ENCODE measurements around the gene ATP2A3. TPM values are rescaled to one million over a fixed set of nuclear protein-coding genes. Genes with fewer than 3 reads are reported as not detected.
A peak's percentile ranks its signal among the peaks of the same experiment; 100 is the strongest.

ATP2A3 gene
- total RNA-seq, 1 experiment from 2014 or later: 8.2 TPM

GRCh38 chr17:3907483-3908216 is 56.6 kb downstream of the ATP2A3 start:
- BruUV-seq (replicated peaks): no TSS peak
- no peaks in the 10 kb centered on the region for H3K36me3 ChIP-seq (ENCODE audit: control insufficient read depth, insufficient read depth, low read length)
- peak in 1 of 2 experiments; percentile 30 for TF ChIP-seq CTCF (IDR thresholded peaks at IDR 0.05; ENCODE audit: insufficient read depth in 1 of 2, low read depth in 1 of 2, low read length in 1 of 2, severe bottlenecking in 1 of 2, unreplicated experiment in 1 of 2)
- Mint-ChIP-seq H3K4me1 (ENCODE audit: low read depth, unreplicated experiment) (no peaks in the 10 kb centered on the region), H3K4me3 (ENCODE audit: unreplicated experiment) (no peak overlapping the region), H3K27ac (ENCODE audit: unreplicated experiment) (no peak overlapping the region), H3K36me3 (ENCODE audit: insufficient read depth, unreplicated experiment) (no peaks in the 10 kb centered on the region), H3K9me3 (ENCODE audit: unreplicated experiment) (no peaks in the 10 kb centered on the region), H3K27me3 (ENCODE audit: insufficient read depth, unreplicated experiment) (no peaks in the 10 kb centered on the region)
- H3K27me3 ChIP-seq (replicated peaks; ENCODE audit: control insufficient read depth, insufficient read depth, low read length): no peaks in the 10 kb centered on the region
- ChIA-PET CTCF (interaction anchor here (0.7 kb wide), 1 partner anchor 42 kb away, joined by 3 read pairs; no protein-coding TSS in a partner anchor), POLR2A (no interaction called here)
- DNase-seq: peak in 1 of 2 experiments; percentile 6
- intact Hi-C loops (cut with micrococcal nuclease; ENCODE audit: unreplicated experiment): no loop called here
- no peaks in the 10 kb centered on the region for H3K9me3 ChIP-seq
- H3K4me1 ChIP-seq: no peaks in the 10 kb centered on the region
- no peak overlapping the region for H3K4me3 ChIP-seq (ENCODE audit: low read depth, low read length)

- TF ChIP-seq CTCF (IDR thresholded peaks at IDR 0.05; ENCODE audit: insufficient read depth in 1 of 2, low read depth in 1 of 2, low read length in 1 of 2, severe bottlenecking in 1 of 2, unreplicated experiment in 1 of 2): no peak
- Histone ChIP-seq H3K4me3 (ENCODE audit: low read depth, low read length) (no peak overlapping the region), H3K27me3 (replicated peaks; ENCODE audit: control insufficient read depth, insufficient read depth, low read length) (no peaks in the 10 kb centered on the region), H3K36me3 (ENCODE audit: control insufficient read depth, insufficient read depth, low read length) (no peaks in the 10 kb centered on the region), H3K9me3 (no peaks in the 10 kb centered on the region), H3K4me1 (no peaks in the 10 kb centered on the region)
- Mint-ChIP-seq H3K4me3 (ENCODE audit: unreplicated experiment) (no peak overlapping the region), H3K4me1 (ENCODE audit: low read depth, unreplicated experiment) (no peaks in the 10 kb centered on the region), H3K27me3 (ENCODE audit: insufficient read depth, unreplicated experiment) (no peaks in the 10 kb centered on the region), H3K27ac (ENCODE audit: unreplicated experiment) (no peak overlapping the region), H3K36me3 (ENCODE audit: insufficient read depth, unreplicated experiment) (no peaks in the 10 kb centered on the region), H3K9me3 (ENCODE audit: unreplicated experiment) (no peaks in the 10 kb centered on the region)
- no peak for DNase-seq
- ChIA-PET POLR2A (no interaction called here), CTCF (interaction anchor here (0.7 kb wide), 1 partner anchor 41 kb away, joined by 3 read pairs; no protein-coding TSS in a partner anchor)
- no TSS peak for BruUV-seq (replicated peaks)
- intact Hi-C loops (cut with micrococcal nuclease; ENCODE audit: unreplicated experiment): no loop called here
Observed at GRCh38 chr17:3906881-3907280, 57.4 kb downstream of the ATP2A3 start.

GRCh38 chr17:3905017-3905520 is 59.2 kb downstream of the ATP2A3 start:
- H3K27ac Mint-ChIP-seq (ENCODE audit: unreplicated experiment): no peak overlapping the region

More at GRCh38 chr17:3905017-3905520, 59.2 kb downstream of the ATP2A3 start:
- no peak for DNase-seq
- POLR2A ChIA-PET: no interaction called here
- TF ChIP-seq CTCF (IDR thresholded peaks at IDR 0.05; ENCODE audit: insufficient read depth in 1 of 2, low read depth in 1 of 2, low read length in 1 of 2, severe bottlenecking in 1 of 2, unreplicated experiment in 1 of 2): no peak
- intact Hi-C loops (cut with micrococcal nuclease; ENCODE audit: unreplicated experiment): no loop called here
- no peak overlapping the region for H3K4me3 ChIP-seq (ENCODE audit: low read depth, low read length)
- no peaks in the 10 kb centered on the region for H3K4me1 ChIP-seq
- BruUV-seq (replicated peaks): no TSS peak
- Mint-ChIP-seq H3K9me3 (ENCODE audit: unreplicated experiment) (no peaks in the 10 kb centered on the region), H3K4me1 (ENCODE audit: low read depth, unreplicated experiment) (no peaks in the 10 kb centered on the region), H3K4me3 (ENCODE audit: unreplicated experiment) (no peak overlapping the region), H3K36me3 (ENCODE audit: insufficient read depth, unreplicated experiment) (no peaks in the 10 kb centered on the region), H3K27me3 (ENCODE audit: insufficient read depth, unreplicated experiment) (no peaks in the 10 kb centered on the region)
- no peaks in the 10 kb centered on the region for H3K27me3 ChIP-seq (replicated peaks; ENCODE audit: control insufficient read depth, insufficient read depth, low read length)
- no peaks in the 10 kb centered on the region for H3K9me3 ChIP-seq
- CTCF ChIA-PET: no interaction called here
- no peaks in the 10 kb centered on the region for H3K36me3 ChIP-seq (ENCODE audit: control insufficient read depth, insufficient read depth, low read length)

Data from Caco-2 (cell line).